SK-N-SH (cell line): Measurements from ENCODE around the gene CEP89.

ENCODE experiments used
- EP300 ChIP-seq, 2 experiments: IDR thresholded peaks; 2 replicates each; pipeline versions ENCODE4 v1.4.0 to v1.6.1; 2012; ENCODE audit warnings: borderline replicate concordance in 1 of 2, low read depth in 1 of 2, low read length in 1 of 2
- EZH2phosphoT487 ChIP-seq: fragments of 200-600 bp; sonication (generic); IDR thresholded peaks from 2 replicates; pipeline ENCODE4 v1.6.1; 2017; ENCODE audit warnings: low read depth, mixed run types, mild to moderate bottlenecking, antibody characterized with exemption, moderate library complexity, borderline replicate concordance
- JUND ChIP-seq: IDR thresholded peaks from 2 replicates; pipeline ENCODE4 v1.4.0; 2012
- MXI1 ChIP-seq: IDR thresholded peaks from 2 replicates; pipeline ENCODE4 v1.6.1; 2012; ENCODE audit warnings: mild to moderate bottlenecking, low read depth, low read length, improper control_type of control experiment
- NFIC ChIP-seq: IDR thresholded peaks from 2 replicates; pipeline ENCODE4 v1.4.0; 2012; ENCODE audit warnings: borderline replicate concordance
- RAD21 ChIP-seq: IDR thresholded peaks from 2 replicates; pipeline ENCODE4 v1.6.1; 2012; ENCODE audit warnings: mild to moderate bottlenecking, low read length
- SMC3 ChIP-seq: IDR thresholded peaks from 2 replicates; pipeline ENCODE4 v1.6.1; 2012; ENCODE audit warnings: low read depth, low read length, improper control_type of control experiment
- TAF1 ChIP-seq: IDR thresholded peaks from 2 replicates; pipeline ENCODE4 v1.6.1; 2012; ENCODE audit warnings: low read depth, mild to moderate bottlenecking, low read length, moderate library complexity, borderline replicate concordance
- TCF12 ChIP-seq: IDR thresholded peaks from 2 replicates; pipeline ENCODE4 v1.4.0; 2012
- TF ChIP-seq, protein P1 (sequence below): fragments of 200-600 bp; sonication (generic); IDR thresholded peaks from 2 replicates; pipeline ENCODE4 v1.6.1; 2017; ENCODE audit warnings: antibody characterized with exemption, mild to moderate bottlenecking, moderate library complexity
- TF ChIP-seq, protein P2 (sequence below): IDR thresholded peaks from 2 replicates; pipeline ENCODE4 v1.4.0; 2012; ENCODE audit warnings: low read depth

DNA sequence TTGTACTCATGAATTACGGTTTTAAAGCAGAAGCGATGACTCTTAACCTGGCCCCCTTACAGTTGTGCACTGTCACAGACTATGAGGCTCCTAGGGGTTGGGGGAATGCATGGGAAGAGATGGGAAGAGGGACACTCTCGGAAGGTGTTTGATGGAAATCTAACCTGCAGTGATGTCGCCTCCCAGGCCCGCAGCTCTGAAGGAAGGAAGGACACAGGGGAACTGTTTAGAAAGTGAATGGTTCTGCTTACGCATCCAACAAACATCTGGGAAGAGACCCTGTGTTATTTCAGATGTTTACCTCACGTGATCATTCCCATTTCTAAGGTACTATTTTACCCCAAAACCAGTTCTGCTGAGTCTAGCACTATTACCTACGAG is 54.2 kb downstream of the CEP89 start:
- TF ChIP-seq, protein P1, sequence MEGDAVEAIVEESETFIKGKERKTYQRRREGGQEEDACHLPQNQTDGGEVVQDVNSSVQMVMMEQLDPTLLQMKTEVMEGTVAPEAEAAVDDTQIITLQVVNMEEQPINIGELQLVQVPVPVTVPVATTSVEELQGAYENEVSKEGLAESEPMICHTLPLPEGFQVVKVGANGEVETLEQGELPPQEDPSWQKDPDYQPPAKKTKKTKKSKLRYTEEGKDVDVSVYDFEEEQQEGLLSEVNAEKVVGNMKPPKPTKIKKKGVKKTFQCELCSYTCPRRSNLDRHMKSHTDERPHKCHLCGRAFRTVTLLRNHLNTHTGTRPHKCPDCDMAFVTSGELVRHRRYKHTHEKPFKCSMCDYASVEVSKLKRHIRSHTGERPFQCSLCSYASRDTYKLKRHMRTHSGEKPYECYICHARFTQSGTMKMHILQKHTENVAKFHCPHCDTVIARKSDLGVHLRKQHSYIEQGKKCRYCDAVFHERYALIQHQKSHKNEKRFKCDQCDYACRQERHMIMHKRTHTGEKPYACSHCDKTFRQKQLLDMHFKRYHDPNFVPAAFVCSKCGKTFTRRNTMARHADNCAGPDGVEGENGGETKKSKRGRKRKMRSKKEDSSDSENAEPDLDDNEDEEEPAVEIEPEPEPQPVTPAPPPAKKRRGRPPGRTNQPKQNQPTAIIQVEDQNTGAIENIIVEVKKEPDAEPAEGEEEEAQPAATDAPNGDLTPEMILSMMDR: no peak
- TF ChIP-seq MXI1 (no peak), EP300 (IDR thresholded peaks at IDR 0.05; ENCODE audit: borderline replicate concordance in 1 of 2, low read depth in 1 of 2, low read length in 1 of 2) (no peak), NFIC (no peak), RAD21 (no peak), TCF12 (no peak), JUND (no peak), TAF1 (no peak), SMC3 (no peak), EZH2phosphoT487 (no peak)
- TF ChIP-seq, protein P2, sequence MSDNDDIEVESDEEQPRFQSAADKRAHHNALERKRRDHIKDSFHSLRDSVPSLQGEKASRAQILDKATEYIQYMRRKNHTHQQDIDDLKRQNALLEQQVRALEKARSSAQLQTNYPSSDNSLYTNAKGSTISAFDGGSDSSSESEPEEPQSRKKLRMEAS: no peak
